ENCODE results near the gene PSMC3. TPM values are rescaled to one million over a fixed set of nuclear protein-coding genes. Genes with fewer than 3 reads are reported as not detected.

Gene PSMC3
- polyA plus RNA-seq, 4 donors: 88.0 to 156 (median 103) TPM

DNA sequence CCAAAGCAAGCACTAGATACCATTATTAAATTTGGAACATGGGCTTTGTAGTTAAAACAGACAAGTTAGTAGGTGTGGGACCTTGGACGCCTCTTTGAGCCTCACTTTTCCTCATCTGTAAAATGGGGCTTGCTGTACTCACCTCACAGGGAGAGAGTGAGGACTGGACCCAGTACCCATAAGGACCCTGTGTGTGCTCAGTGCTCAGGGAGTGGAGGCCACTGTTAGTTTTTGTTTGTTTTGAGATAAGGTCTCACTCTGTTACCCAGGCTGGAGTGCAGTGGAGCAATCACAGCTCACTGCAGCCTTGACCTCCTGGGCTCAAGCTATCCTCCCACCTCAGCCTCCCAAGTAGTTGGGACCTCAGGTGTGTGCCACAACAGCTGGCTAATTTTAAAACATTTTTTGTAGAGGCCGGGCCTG is 13.8 kb upstream of the PSMC3 start:
- Histone ChIP-seq H3K9me3 (ENCODE audit: control insufficient read depth in 2 of 2, insufficient read depth in 1 of 2, low read depth in 1 of 2, low read length in 1 of 2) (peaks cover 0 to 8% of the 10 kb centered on the region in 2 donors), H3K4me1 (ENCODE audit: control insufficient read depth in 3 of 3, insufficient read depth in 2 of 3, low read depth in 1 of 3, low read length in 2 of 3) (peaks cover 0 to 5% (median 0%) of the 10 kb centered on the region in 3 donors), H3K27ac (ENCODE audit: low read depth in 1 of 3, low read length in 2 of 3) (no peak overlapping the region), H3K27me3 (ENCODE audit: control insufficient read depth in 3 of 3, insufficient read depth in 3 of 3, low read length in 3 of 3) (no peaks in the 10 kb centered on the region), H3K4me3 (ENCODE audit: low read depth in 1 of 3, low read length in 3 of 3) (no peak overlapping the region), H3K36me3 (ENCODE audit: control insufficient read depth in 3 of 3, insufficient read depth in 2 of 3, low read depth in 1 of 3, low read length in 3 of 3) (no peaks in the 10 kb centered on the region)
- FAIRE-seq (no peak), DNase-seq (no peak)
- WGBS, 3 donors: 88 to 91% (median 89%) methylated on average over 2 of the region's 2 CpGs

DNA sequence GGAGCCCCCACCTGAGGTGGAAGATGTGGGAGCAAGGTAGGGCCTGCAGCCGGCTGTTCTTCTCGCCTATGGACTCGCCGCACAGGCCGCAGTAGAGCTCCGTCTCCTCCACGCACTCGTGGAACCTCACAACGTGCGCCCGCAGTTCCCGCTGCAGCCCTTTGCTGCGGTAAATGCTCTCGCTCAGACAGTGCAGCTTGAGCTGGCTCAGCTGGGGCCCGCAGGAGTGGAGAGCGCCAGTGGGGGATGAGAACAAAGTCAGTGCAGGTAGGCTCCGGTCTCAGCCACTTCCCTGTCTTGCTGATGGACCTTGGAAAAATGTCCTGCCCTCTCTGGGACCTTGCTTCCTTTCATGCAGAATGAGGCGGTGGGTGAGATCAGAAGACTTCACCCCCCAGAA is 12.5 kb upstream of the PSMC3 start:
- no peak for DNase-seq
- peaks cover 0 to 8% of the 10 kb centered on the region in 2 donors for H3K9me3 ChIP-seq (ENCODE audit: control insufficient read depth in 2 of 2, insufficient read depth in 1 of 2, low read depth in 1 of 2, low read length in 1 of 2)
- WGBS, 3 donors: 93 to 98% (median 94%) methylated on average over 18 of the region's 18 CpGs

DNA sequence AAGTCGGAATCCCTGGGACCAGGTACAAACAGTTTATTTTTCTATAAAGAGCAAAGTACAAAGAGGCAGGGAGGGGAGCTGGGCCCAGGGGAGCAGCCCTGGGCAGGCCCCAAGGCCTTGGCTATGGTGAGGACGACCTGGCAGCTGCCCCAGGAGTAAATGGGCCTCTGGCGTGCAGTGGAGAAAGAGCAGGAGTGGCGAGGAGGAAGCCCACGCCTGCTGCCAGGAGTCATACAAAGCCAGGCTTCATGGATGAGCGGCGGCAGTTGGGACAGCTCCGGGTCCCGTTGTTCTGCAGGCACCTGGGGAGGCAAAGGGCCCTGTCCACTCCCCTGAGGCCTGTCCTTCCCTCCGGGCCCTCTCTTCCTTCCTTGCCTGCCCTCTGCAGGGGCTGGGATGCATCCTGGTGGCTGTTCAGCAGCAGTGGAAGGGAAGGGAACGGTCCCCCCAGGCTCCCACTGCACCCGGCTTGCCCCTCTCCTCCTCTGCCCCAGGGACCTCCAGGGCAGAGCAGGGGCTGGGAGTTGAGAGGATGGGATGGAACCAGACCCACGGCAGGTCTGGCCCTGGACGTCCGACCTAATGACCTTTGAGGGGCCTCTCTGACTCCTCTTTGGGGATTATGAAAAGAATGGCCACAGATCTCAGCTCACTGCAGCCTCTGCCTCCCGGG is 11.6 kb upstream of the PSMC3 start:
- H3K9me3 ChIP-seq (ENCODE audit: control insufficient read depth in 2 of 2, insufficient read depth in 1 of 2, low read depth in 1 of 2, low read length in 1 of 2): peaks cover 0 to 8% of the 10 kb centered on the region in 2 donors
- H3K4me3 ChIP-seq (ENCODE audit: low read depth in 1 of 3, low read length in 3 of 3): no peak overlapping the region
- whole genome bisulfite sequencing, 3 donors: 43 to 58% (median 57%) methylated on average over 13 to 16 of the region's 16 CpGs
- no peaks in the 10 kb centered on the region for H3K36me3 ChIP-seq (ENCODE audit: control insufficient read depth in 3 of 3, insufficient read depth in 2 of 3, low read depth in 1 of 3, low read length in 3 of 3)
- H3K27ac ChIP-seq (ENCODE audit: low read depth in 1 of 3, low read length in 2 of 3): no peak overlapping the region
- no peaks in the 10 kb centered on the region for H3K27me3 ChIP-seq (ENCODE audit: control insufficient read depth in 3 of 3, insufficient read depth in 3 of 3, low read length in 3 of 3)
- peaks cover 0 to 5% (median 0%) of the 10 kb centered on the region in 3 donors for H3K4me1 ChIP-seq (ENCODE audit: control insufficient read depth in 3 of 3, insufficient read depth in 2 of 3, low read depth in 1 of 3, low read length in 2 of 3)
- FAIRE-seq (no peak), DNase-seq (peak in 1 of 2 donors; percentile 46)

More for the DNA sequence above, 12.5 kb upstream of the PSMC3 start:
- Histone ChIP-seq H3K36me3 (ENCODE audit: control insufficient read depth in 3 of 3, insufficient read depth in 2 of 3, low read depth in 1 of 3, low read length in 3 of 3) (no peaks in the 10 kb centered on the region), H3K4me3 (ENCODE audit: low read depth in 1 of 3, low read length in 3 of 3) (no peak overlapping the region), H3K27me3 (ENCODE audit: control insufficient read depth in 3 of 3, insufficient read depth in 3 of 3, low read length in 3 of 3) (no peaks in the 10 kb centered on the region), H3K27ac (ENCODE audit: low read depth in 1 of 3, low read length in 2 of 3) (no peak overlapping the region), H3K4me1 (ENCODE audit: control insufficient read depth in 3 of 3, insufficient read depth in 2 of 3, low read depth in 1 of 3, low read length in 2 of 3) (peaks cover 0 to 5% (median 0%) of the 10 kb centered on the region in 3 donors)
- FAIRE-seq: no peak

DNA sequence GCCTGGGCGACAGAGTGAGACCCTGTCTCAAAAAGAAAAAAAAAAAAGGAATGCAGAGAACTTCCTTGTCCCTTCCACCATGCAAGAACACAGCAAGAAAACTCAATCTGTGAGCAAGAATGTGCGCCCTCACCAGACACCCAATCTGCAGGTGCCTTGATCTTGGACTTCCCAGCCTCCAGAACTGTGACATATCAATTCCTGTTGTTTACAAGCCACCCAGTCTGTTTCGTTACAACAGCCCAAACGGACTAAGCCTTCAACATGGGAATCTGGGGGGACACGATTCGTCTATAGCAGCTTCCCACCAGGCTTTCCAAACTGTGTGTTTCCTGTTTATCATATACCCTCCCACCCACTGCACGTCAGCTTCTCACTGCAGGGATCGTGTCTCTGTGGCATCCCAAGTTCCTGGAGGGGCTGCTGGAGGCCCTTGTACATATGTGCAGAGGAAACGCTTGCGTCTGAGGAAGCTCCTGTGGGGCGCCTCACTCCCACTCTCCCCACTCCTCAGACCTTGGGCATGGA is 11.0 kb upstream of the PSMC3 start:
- no peak overlapping the region for H3K4me3 ChIP-seq (ENCODE audit: low read depth in 1 of 3, low read length in 3 of 3)
- H3K9me3 ChIP-seq (ENCODE audit: control insufficient read depth in 2 of 2, insufficient read depth in 1 of 2, low read depth in 1 of 2, low read length in 1 of 2): peaks cover 0 to 8% of the 10 kb centered on the region in 2 donors
- DNase-seq (no peak), FAIRE-seq (no peak)
- H3K27ac ChIP-seq (ENCODE audit: low read depth in 1 of 3, low read length in 2 of 3): no peak overlapping the region
- H3K4me1 ChIP-seq (ENCODE audit: control insufficient read depth in 3 of 3, insufficient read depth in 2 of 3, low read depth in 1 of 3, low read length in 2 of 3): peaks cover 0 to 5% (median 0%) of the 10 kb centered on the region in 3 donors
- WGBS, 3 donors: 76 to 88% (median 79%) methylated on average over 11 of the region's 11 CpGs
- H3K36me3 ChIP-seq (ENCODE audit: control insufficient read depth in 3 of 3, insufficient read depth in 2 of 3, low read depth in 1 of 3, low read length in 3 of 3): no peaks in the 10 kb centered on the region
- H3K27me3 ChIP-seq (ENCODE audit: control insufficient read depth in 3 of 3, insufficient read depth in 3 of 3, low read length in 3 of 3): no peaks in the 10 kb centered on the region

DNA sequence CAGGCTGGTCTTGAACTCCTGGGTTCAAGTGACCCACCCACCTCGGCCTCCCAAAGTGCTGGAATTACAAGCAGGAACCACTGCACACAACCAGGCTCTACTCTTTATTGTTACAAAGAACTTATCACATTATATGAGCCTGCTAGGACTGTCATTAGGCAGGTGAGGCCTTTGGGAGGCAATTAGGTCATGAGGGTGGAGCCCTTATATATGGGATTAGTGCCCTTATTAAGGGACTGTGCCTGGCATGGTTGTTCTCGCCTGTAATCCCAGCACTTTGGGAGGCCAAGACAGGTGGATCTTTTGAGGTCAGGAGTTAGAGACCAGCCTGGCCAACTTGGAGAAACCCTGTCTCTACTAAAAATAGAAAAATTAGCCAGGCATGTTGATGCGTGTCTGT is 10.5 kb upstream of the PSMC3 start:
- FAIRE-seq (no peak), DNase-seq (no peak)
- Histone ChIP-seq H3K36me3 (ENCODE audit: control insufficient read depth in 3 of 3, insufficient read depth in 2 of 3, low read depth in 1 of 3, low read length in 3 of 3) (no peaks in the 10 kb centered on the region), H3K27me3 (ENCODE audit: control insufficient read depth in 3 of 3, insufficient read depth in 3 of 3, low read length in 3 of 3) (no peaks in the 10 kb centered on the region), H3K4me1 (ENCODE audit: control insufficient read depth in 3 of 3, insufficient read depth in 2 of 3, low read depth in 1 of 3, low read length in 2 of 3) (peaks cover 0 to 5% (median 0%) of the 10 kb centered on the region in 3 donors), H3K9me3 (ENCODE audit: control insufficient read depth in 2 of 2, insufficient read depth in 1 of 2, low read depth in 1 of 2, low read length in 1 of 2) (peaks cover 0 to 8% of the 10 kb centered on the region in 2 donors), H3K4me3 (ENCODE audit: low read depth in 1 of 3, low read length in 3 of 3) (no peak overlapping the region), H3K27ac (ENCODE audit: low read depth in 1 of 3, low read length in 2 of 3) (no peak overlapping the region)
- 94 to 95% (median 95%) methylated on average over 3 of the region's 3 CpGs for WGBS, 3 donors

DNA sequence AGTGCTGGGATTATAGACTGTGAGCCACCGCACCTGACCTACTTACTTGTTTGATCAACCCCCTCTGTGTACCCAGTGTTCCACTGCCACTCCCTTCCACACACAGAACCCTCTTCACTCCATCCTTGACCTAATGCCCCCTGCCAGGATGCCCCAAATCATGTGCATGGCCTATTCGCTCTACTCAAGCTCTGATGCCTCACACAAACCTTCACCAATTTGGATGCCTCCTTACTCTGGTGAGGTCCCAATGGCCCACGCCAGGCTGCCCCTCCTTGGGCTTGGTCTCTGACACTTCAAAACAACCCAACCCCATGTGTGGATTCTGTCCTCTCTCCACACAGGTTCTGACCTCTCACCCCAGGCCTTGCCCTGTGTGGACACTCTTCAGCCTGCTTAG is 9.4 kb upstream of the PSMC3 start:
- DNase-seq: no peak
- FAIRE-seq: no peak
- WGBS, 3 donors: 88 to 92% (median 89%) methylated on average over 3 of the region's 3 CpGs
- Histone ChIP-seq H3K4me1 (ENCODE audit: control insufficient read depth in 3 of 3, insufficient read depth in 2 of 3, low read depth in 1 of 3, low read length in 2 of 3) (peaks cover 0 to 5% (median 0%) of the 10 kb centered on the region in 3 donors), H3K4me3 (ENCODE audit: low read depth in 1 of 3, low read length in 3 of 3) (no peak overlapping the region), H3K27ac (ENCODE audit: low read depth in 1 of 3, low read length in 2 of 3) (no peak overlapping the region), H3K27me3 (ENCODE audit: control insufficient read depth in 3 of 3, insufficient read depth in 3 of 3, low read length in 3 of 3) (no peaks in the 10 kb centered on the region), H3K36me3 (ENCODE audit: control insufficient read depth in 3 of 3, insufficient read depth in 2 of 3, low read depth in 1 of 3, low read length in 3 of 3) (no peaks in the 10 kb centered on the region), H3K9me3 (ENCODE audit: control insufficient read depth in 2 of 2, insufficient read depth in 1 of 2, low read depth in 1 of 2, low read length in 1 of 2) (peaks cover 0 to 8% of the 10 kb centered on the region in 2 donors)

DNA sequence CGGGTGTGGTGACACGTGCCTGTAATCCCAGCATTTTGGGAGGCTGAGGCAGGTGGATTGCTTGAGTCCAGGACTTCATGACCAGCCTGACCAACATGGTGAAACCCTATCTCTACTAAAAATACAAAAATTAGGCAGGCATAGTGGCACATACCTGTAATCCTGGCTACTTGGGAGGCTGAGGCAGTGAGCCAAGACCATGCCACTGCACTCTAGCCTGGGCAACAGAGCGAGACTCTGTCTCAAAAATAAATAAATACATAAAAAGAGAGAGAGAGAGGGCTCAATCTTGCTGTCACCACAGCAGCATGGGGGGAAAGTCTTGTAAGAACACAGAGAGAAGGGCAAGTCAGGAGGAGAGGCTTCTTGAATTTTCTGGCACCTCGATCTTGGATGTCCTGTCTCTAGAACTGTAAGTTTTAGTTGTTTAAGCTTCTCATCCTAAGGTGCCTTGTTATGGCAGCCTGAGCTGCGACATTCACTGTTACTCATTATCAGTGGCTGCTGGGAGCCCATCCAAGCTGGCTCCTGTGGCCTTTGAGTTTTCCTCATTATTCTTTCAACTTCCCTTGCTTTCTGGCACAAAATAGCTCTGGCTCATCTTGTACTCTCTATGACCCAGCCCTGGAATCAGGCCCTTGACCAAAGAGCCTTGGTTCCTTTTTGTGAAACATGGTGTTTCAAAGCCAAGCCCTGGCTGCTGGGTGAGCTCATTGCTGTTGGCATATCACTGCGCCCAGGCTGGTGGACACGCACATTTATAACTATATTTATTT is 8.0 kb upstream of the PSMC3 start:
- H3K9me3 ChIP-seq (ENCODE audit: control insufficient read depth in 2 of 2, insufficient read depth in 1 of 2, low read depth in 1 of 2, low read length in 1 of 2): peaks cover 0 to 8% of the 10 kb centered on the region in 2 donors
- 74 to 80% (median 79%) methylated on average over 7 of the region's 7 CpGs for WGBS, 3 donors
- H3K4me1 ChIP-seq (ENCODE audit: control insufficient read depth in 3 of 3, insufficient read depth in 2 of 3, low read depth in 1 of 3, low read length in 2 of 3): peaks cover 0 to 5% (median 0%) of the 10 kb centered on the region in 3 donors
- no peak overlapping the region for H3K27ac ChIP-seq (ENCODE audit: low read depth in 1 of 3, low read length in 2 of 3)
- no peaks in the 10 kb centered on the region for H3K36me3 ChIP-seq (ENCODE audit: control insufficient read depth in 3 of 3, insufficient read depth in 2 of 3, low read depth in 1 of 3, low read length in 3 of 3)
- H3K4me3 ChIP-seq (ENCODE audit: low read depth in 1 of 3, low read length in 3 of 3): no peak overlapping the region
- DNase-seq (no peak), FAIRE-seq (no peak)
- no peaks in the 10 kb centered on the region for H3K27me3 ChIP-seq (ENCODE audit: control insufficient read depth in 3 of 3, insufficient read depth in 3 of 3, low read length in 3 of 3)

DNA sequence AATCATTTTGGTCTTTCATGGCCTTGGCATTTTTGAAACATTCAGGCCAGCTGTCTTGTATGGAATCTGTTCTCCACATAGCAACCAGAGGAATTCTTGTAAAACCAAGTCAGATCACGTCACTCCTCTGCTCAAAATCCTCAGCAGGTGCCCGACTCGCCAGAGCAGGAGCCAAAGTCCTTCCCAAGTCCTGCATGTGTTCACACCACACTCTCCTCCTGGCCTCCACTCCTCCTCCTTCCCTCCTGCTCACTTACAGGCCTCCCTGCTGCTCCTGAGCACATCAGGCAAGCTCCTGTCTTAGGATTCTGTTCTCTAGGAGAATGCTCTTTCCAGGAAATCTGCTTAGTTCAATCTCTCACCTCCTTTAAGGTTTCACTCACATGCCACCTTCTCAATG is 6.9 kb upstream of the PSMC3 start:
- Histone ChIP-seq H3K4me3 (ENCODE audit: low read depth in 1 of 3, low read length in 3 of 3) (no peak overlapping the region), H3K27me3 (ENCODE audit: control insufficient read depth in 3 of 3, insufficient read depth in 3 of 3, low read length in 3 of 3) (no peaks in the 10 kb centered on the region), H3K4me1 (ENCODE audit: control insufficient read depth in 3 of 3, insufficient read depth in 2 of 3, low read depth in 1 of 3, low read length in 2 of 3) (peaks cover 0 to 5% (median 0%) of the 10 kb centered on the region in 3 donors), H3K36me3 (ENCODE audit: control insufficient read depth in 3 of 3, insufficient read depth in 2 of 3, low read depth in 1 of 3, low read length in 3 of 3) (no peaks in the 10 kb centered on the region), H3K27ac (ENCODE audit: low read depth in 1 of 3, low read length in 2 of 3) (no peak overlapping the region), H3K9me3 (ENCODE audit: control insufficient read depth in 2 of 2, insufficient read depth in 1 of 2, low read depth in 1 of 2, low read length in 1 of 2) (peaks cover 0 to 8% of the 10 kb centered on the region in 2 donors)
- 3 to 54% (median 51%) methylated on average over 3 of the region's 3 CpGs for WGBS, 3 donors
- FAIRE-seq (no peak), DNase-seq (peak; percentile 20 to 57)

All from small intestine (tissue), 7 donors.